A673 (cell line): ENCODE data around the gene APLN. TPM values are rescaled to one million over a fixed set of nuclear protein-coding genes. Genes with fewer than 3 reads are reported as not detected.

Source experiments
- BruUV-seq: library from RNA; stranded (reverse); fragments of 400-500 nt; replicated peaks from 2 replicates; lab custom pipeline; 2021; lab: Mats Ljungman, UMichigan
- CTCF ChIA-PET: fragments of 300-600 bp; sonication (Branson Sonifier 250); formaldehyde crosslinking; loops from one replicate; lab custom pipeline; 2022; ENCODE audit warnings: antibody characterized with exemption; lab: Charles Lee
- POLR2A ChIA-PET: fragments of 300-600 bp; sonication (Branson Sonifier 250); formaldehyde crosslinking; loops from one replicate; lab custom pipeline; 2022; ENCODE audit warnings: antibody characterized with exemption; ENCODE audit not compliant: low non-redundant PET; lab: Charles Lee
- DNase-seq: peaks from one replicate; pipeline ENCODE4 v3.0.0-alpha.2; 2015; ENCODE audit warnings: low spot score
- H3K27ac ChIP-seq: fragments of 200-600 bp; sonication (generic); 2 replicates; pipeline ENCODE4 v1.5.1; 2016; ENCODE audit warnings: mixed run types, low read depth, mild to moderate bottlenecking, mixed read lengths, antibody characterized with exemption, low read length; ENCODE audit not compliant: poor library complexity, severe bottlenecking
- H3K27me3 ChIP-seq: fragments of 200-600 bp; sonication (generic); replicated peaks from 2 replicates; pipeline ENCODE4 v1.6.1; 2017; ENCODE audit warnings: mixed run types, low read depth, mild to moderate bottlenecking, mixed read lengths, antibody characterized with exemption, low read length; ENCODE audit not compliant: insufficient read depth, poor library complexity
- H3K36me3 ChIP-seq: fragments of 200-600 bp; sonication (generic); 2 replicates; pipeline ENCODE4 v1.6.1; 2016; ENCODE audit warnings: mixed run types, mild to moderate bottlenecking, mixed read lengths, antibody characterized with exemption, low read length; ENCODE audit not compliant: insufficient read depth, poor library complexity, severe bottlenecking
- H3K4me1 ChIP-seq: fragments of 200-600 bp; sonication (generic); 2 replicates; pipeline ENCODE4 v1.6.1; 2017; ENCODE audit warnings: mixed run types, mild to moderate bottlenecking, mixed read lengths, antibody characterized with exemption, low read length; ENCODE audit not compliant: insufficient read depth, poor library complexity, severe bottlenecking
- H3K4me3 ChIP-seq: fragments of 200-600 bp; sonication (generic); 2 replicates; pipeline ENCODE4 v1.5.1; 2016; ENCODE audit warnings: low read depth, mixed run types, mild to moderate bottlenecking, mixed read lengths, low read length; ENCODE audit not compliant: poor library complexity, severe bottlenecking
- H3K9me3 ChIP-seq: fragments of 200-600 bp; sonication (generic); 2 replicates; pipeline ENCODE4 v1.6.1; 2016; ENCODE audit warnings: mixed run types, low read depth, mild to moderate bottlenecking, mixed read lengths, antibody characterized with exemption, low read length; ENCODE audit not compliant: poor library complexity, severe bottlenecking
- CTCF ChIP-seq: fragments of 300-800, 200-600 bp; sonication (generic); conservative IDR thresholded peaks from 2 replicates; pipeline ENCODE4 v1.5.1; 2017; ENCODE audit warnings: low read depth, mild to moderate bottlenecking, antibody characterized with exemption, low read length, moderate library complexity, mixed read lengths
- EZH2 ChIP-seq: fragments of 200-600 bp; sonication (generic); IDR thresholded peaks from 2 replicates; pipeline ENCODE4 v1.6.1; 2017; ENCODE audit warnings: borderline replicate concordance, low read depth, mild to moderate bottlenecking, mixed read lengths, antibody characterized with exemption, low read length; ENCODE audit not compliant: poor library complexity, severe bottlenecking
- intact Hi-C: fragments of 100-400 bp; cut with micrococcal nuclease; formaldehyde crosslinking; loops from one replicate; pipeline ENCODE4 v1.10.0; 2022; ENCODE audit not compliant: unreplicated experiment
- total RNA-seq: library from RNA; stranded (reverse); gene quantifications from 2 replicates; pipeline ENCODE4 v1.2.3, GENCODE V29; 2021

The APLN gene
- total RNA-seq, 1 experiment from 2014 or later, result 0.34 TPM

DNA sequence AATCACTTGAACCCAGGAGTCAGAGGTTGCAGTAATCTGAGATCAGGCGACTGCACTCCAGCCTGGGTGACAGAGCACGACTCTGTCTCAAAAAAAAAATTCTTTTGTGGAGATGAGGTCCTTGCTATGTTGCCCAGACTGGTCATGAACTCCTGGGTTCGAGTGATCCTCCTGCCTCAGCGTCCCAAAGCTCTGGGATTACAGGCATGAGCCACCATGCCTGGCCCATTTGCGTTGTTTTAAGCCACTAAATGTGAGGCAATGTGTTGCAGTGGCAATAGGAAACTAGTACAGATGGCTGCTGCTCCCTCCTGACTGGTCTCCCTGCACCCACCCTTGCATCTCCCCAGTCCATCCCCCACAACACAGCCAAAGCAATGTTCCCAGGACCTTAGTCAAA is 40.0 kb upstream of the APLN start:
- BruUV-seq, result no TSS peak
- DNase-seq, result no peak
- no peaks in the 10 kb centered on the region for H3K36me3 ChIP-seq
- H3K4me1 ChIP-seq, result no peaks in the 10 kb centered on the region
- POLR2A ChIA-PET, result no interaction called here
- no peaks in the 10 kb centered on the region for H3K27me3 ChIP-seq
- CTCF ChIA-PET, result no interaction called here
- no peaks in the 10 kb centered on the region for H3K9me3 ChIP-seq
- H3K4me3 ChIP-seq, result no peak overlapping the region
- no peak overlapping the region for H3K27ac ChIP-seq
- no peak for TF ChIP-seq CTCF
- no peak for TF ChIP-seq EZH2
- intact Hi-C loops, result loop anchor here (2.0 kb wide), 1 partner anchor 26 kb away; no protein-coding TSS in a partner anchor

- Histone ChIP-seq H3K27me3 (no peaks in the 10 kb centered on the region), H3K27ac (no peak overlapping the region), H3K4me3 (no peak overlapping the region), H3K9me3 (no peaks in the 10 kb centered on the region), H3K36me3 (no peaks in the 10 kb centered on the region), H3K4me1 (no peaks in the 10 kb centered on the region)
- no peak for TF ChIP-seq CTCF
- no peak for TF ChIP-seq EZH2
- DNase-seq, result no peak
- ChIA-PET POLR2A (no interaction called here), CTCF (no interaction called here)
- BruUV-seq, result no TSS peak
- intact Hi-C loops, result no loop called here
These were observed 38.6 kb upstream of the APLN start for GRCh38 chrX:129693354-129693753.

DNA sequence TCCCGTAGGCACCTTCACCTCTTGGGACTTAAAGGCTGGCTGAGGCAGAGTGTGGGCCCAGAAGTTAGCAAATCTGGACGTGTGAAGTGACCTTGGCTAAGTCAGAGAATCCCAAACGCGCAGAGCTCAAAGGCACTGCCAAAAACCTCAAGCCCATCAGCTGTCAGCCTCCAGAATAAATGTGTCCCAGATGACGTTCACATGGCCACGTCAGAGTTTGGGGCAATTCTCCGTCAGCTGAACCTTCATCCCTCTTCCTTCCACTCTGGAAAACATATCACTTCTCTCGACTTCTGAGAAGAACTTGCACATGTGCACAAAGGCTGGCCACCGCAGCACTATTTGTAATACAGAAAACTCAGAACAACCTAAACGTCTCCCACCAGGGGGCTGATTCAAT is 35.7 kb upstream of the APLN start:
- H3K27me3 ChIP-seq, result no peaks in the 10 kb centered on the region
- no peaks in the 10 kb centered on the region for H3K9me3 ChIP-seq
- no peaks in the 10 kb centered on the region for H3K4me1 ChIP-seq
- intact Hi-C loops, result no loop called here
- no peak for TF ChIP-seq CTCF
- TF ChIP-seq EZH2, result no peak
- BruUV-seq, result no TSS peak
- DNase-seq, result no peak
- no peaks in the 10 kb centered on the region for H3K36me3 ChIP-seq
- H3K4me3 ChIP-seq, result no peak overlapping the region
- POLR2A ChIA-PET, result no interaction called here
- CTCF ChIA-PET, result no interaction called here
- H3K27ac ChIP-seq, result no peak overlapping the region
